ENCODE results near the gene IDS. TPM values are rescaled to one million over a fixed set of nuclear protein-coding genes. Genes with fewer than 3 reads are reported as not detected.
"Not testable (repeated sequence)": the region's sequence is repeated elsewhere in the genome, so short reads cannot be mapped to it uniquely, and the experiment has no call there.

The IDS gene
- total RNA-seq, 4 donors from 2014 or later, result 55.7 to 97.7 (median 63.5) TPM

GRCh38 chrX:149506349-149506748 lies 1.2 kb upstream of the IDS start:
- H3K4me1 ChIP-seq, result peaks cover 20% of the 10 kb centered on the region
- WGBS, result 93% methylated on average over 2 of the region's 2 CpGs
- H3K27ac ChIP-seq, result no peak overlapping the region
- DNase-seq (ENCODE audit: low spot score in 2 of 2), result no peak
- no peak overlapping the region for H3K4me3 ChIP-seq
- no peak for TF ChIP-seq EP300 (IDR thresholded peaks at IDR 0.05)
- no peak for TF ChIP-seq POLR2AphosphoS5 (IDR thresholded peaks at IDR 0.05)
- no peak for TF ChIP-seq POLR2A (IDR thresholded peaks at IDR 0.05)
- no peak for TF ChIP-seq CTCF (IDR thresholded peaks at IDR 0.05)
- H3K9me3 ChIP-seq, result no peaks in the 10 kb centered on the region
- H3K27me3 ChIP-seq, result no peaks in the 10 kb centered on the region
- H3K36me3 ChIP-seq, result peaks cover 3% of the 10 kb centered on the region

- H3K9me3 ChIP-seq, result no peaks in the 10 kb centered on the region
- TF ChIP-seq POLR2A (IDR thresholded peaks at IDR 0.05) (no peak), EP300 (IDR thresholded peaks at IDR 0.05) (no peak), POLR2AphosphoS5 (IDR thresholded peaks at IDR 0.05) (no peak), CTCF (IDR thresholded peaks at IDR 0.05) (no peak)
- 86% methylated on average over 9 of the region's 9 CpGs for WGBS
- H3K4me3 ChIP-seq, result peak overlapping the region; percentile 61
- no peak for DNase-seq (ENCODE audit: low spot score in 2 of 2)
- H3K4me1 ChIP-seq, result peaks cover 14% of the 10 kb centered on the region
- H3K27ac ChIP-seq, result no peak overlapping the region
- H3K36me3 ChIP-seq, result peaks cover 7% of the 10 kb centered on the region
- H3K27me3 ChIP-seq, result no peaks in the 10 kb centered on the region
Observed at GRCh38 chrX:149505671-149506070, 565 bp upstream of the IDS start.

GRCh38 chrX:149504226-149504914 lies 736 bp downstream of the IDS start:
- Histone ChIP-seq H3K4me1 (peaks cover 13% of the 10 kb centered on the region), H3K36me3 (peaks cover 17% of the 10 kb centered on the region), H3K4me3 (peak overlapping the region; percentile 61), H3K27ac (peak overlapping the region; percentile 91), H3K27me3 (no peaks in the 10 kb centered on the region), H3K9me3 (no peaks in the 10 kb centered on the region)
- DNase-seq (ENCODE audit: low spot score in 2 of 2), result no peak
- TF ChIP-seq EP300 (IDR thresholded peaks at IDR 0.05) (no peak), POLR2AphosphoS5 (IDR thresholded peaks at IDR 0.05) (no peak), POLR2A (IDR thresholded peaks at IDR 0.05) (no peak), CTCF (IDR thresholded peaks at IDR 0.05) (no peak)
- WGBS, result 51% methylated on average over 10 of the region's 10 CpGs

GRCh38 chrX:149503446-149503845 lies 1.7 kb downstream of the IDS start:
- H3K27me3 ChIP-seq; DNase-seq (ENCODE audit: low spot score in 2 of 2); H3K27ac ChIP-seq; H3K4me3 ChIP-seq; H3K9me3 ChIP-seq: not testable (repeated sequence)
- peaks cover 17% of the 10 kb centered on the region for H3K36me3 ChIP-seq
- no CpG with 5 or more reads among the region's 10 CpGs for WGBS
- peaks cover 13% of the 10 kb centered on the region for H3K4me1 ChIP-seq

- not testable (repeated sequence) for H3K9me3 ChIP-seq; DNase-seq (ENCODE audit: low spot score in 2 of 2); H3K27ac ChIP-seq; H3K4me3 ChIP-seq; H3K27me3 ChIP-seq
- Histone ChIP-seq H3K4me1 (peaks cover 13% of the 10 kb centered on the region), H3K36me3 (peaks cover 19% of the 10 kb centered on the region)
- WGBS, result 59% methylated on average over 5 of the region's 5 CpGs
Observed at GRCh38 chrX:149502923-149503322, 2.2 kb downstream of the IDS start.

GRCh38 chrX:149499766-149500165 lies 5.3 kb downstream of the IDS start:
- Histone ChIP-seq H3K27me3 (no peaks in the 10 kb centered on the region), H3K36me3 (peaks cover 47% of the 10 kb centered on the region), H3K27ac (no peak overlapping the region), H3K4me3 (no peak overlapping the region), H3K4me1 (peaks cover 10% of the 10 kb centered on the region), H3K9me3 (no peaks in the 10 kb centered on the region)
- no peak for TF ChIP-seq CTCF (IDR thresholded peaks at IDR 0.05)
- no peak for TF ChIP-seq POLR2A (IDR thresholded peaks at IDR 0.05)
- no peak for TF ChIP-seq EP300 (IDR thresholded peaks at IDR 0.05)
- TF ChIP-seq POLR2AphosphoS5 (IDR thresholded peaks at IDR 0.05), result no peak
- DNase-seq (ENCODE audit: low spot score in 2 of 2), result no peak
- WGBS, result 76% methylated on average over 5 of the region's 5 CpGs

All from suprapubic skin (tissue), 4 donors.